OCI-LY7 (cell line): ENCODE results near the gene SLC43A2. TPM values are rescaled to one million over a fixed set of nuclear protein-coding genes. Genes with fewer than 3 reads are reported as not detected.
"Not testable (repeated sequence)": the region's sequence is repeated elsewhere in the genome, so short reads cannot be mapped to it uniquely, and the experiment has no call there.

Experiments used
- BruUV-seq: library from RNA; stranded (reverse); fragments of 400-500 nt; replicated peaks from 2 replicates; lab custom pipeline; 2021; lab: Mats Ljungman, UMichigan
- CTCF ChIA-PET: fragments of 300-600 bp; sonication (Branson Sonifier 250); formaldehyde crosslinking; loops from one replicate; lab custom pipeline; 2022; ENCODE audit warnings: antibody characterized with exemption; ENCODE audit not compliant: unreplicated experiment; lab: Charles Lee
- POLR2A ChIA-PET: fragments of 300-600 bp; sonication (Branson Sonifier 250); formaldehyde crosslinking; loops from one replicate; lab custom pipeline; 2022; ENCODE audit warnings: antibody characterized with exemption; lab: Charles Lee
- DNase-seq: peaks from one replicate; pipeline ENCODE4 v3.0.0-alpha.2; 2015; ENCODE audit warnings: low spot score
- H2AFZ ChIP-seq: fragments of 200-600 bp; sonication (generic), shearing (Covaris generic); 2 replicates; pipeline ENCODE4 v1.6.1; 2014; ENCODE audit warnings: mild to moderate bottlenecking, antibody characterized with exemption, low read length, moderate library complexity
- H3K27ac ChIP-seq: fragments of 200-600 bp; sonication (generic); 2 replicates; pipeline ENCODE4 v1.5.1; 2014; ENCODE audit warnings: mixed run types, low read depth, mild to moderate bottlenecking, moderate library complexity, low read length, inconsistent platforms; ENCODE audit not compliant: poor library complexity, severe bottlenecking
- H3K36me3 ChIP-seq: fragments of 200-600 bp; sonication (generic); 2 replicates; pipeline ENCODE4 v1.6.1; 2014; ENCODE audit warnings: mild to moderate bottlenecking, antibody characterized with exemption, low read length, moderate library complexity, mixed read lengths; ENCODE audit not compliant: insufficient read depth
- H3K4me1 ChIP-seq: fragments of 200-600 bp; sonication (generic); 2 replicates; pipeline ENCODE4 v1.5.1; 2014; ENCODE audit warnings: mild to moderate bottlenecking, low read length; ENCODE audit not compliant: insufficient read depth, poor library complexity, severe bottlenecking
- H3K4me2 ChIP-seq: fragments of 200-600 bp; sonication (generic); 2 replicates; pipeline ENCODE4 v1.6.1; 2014; ENCODE audit warnings: mild to moderate bottlenecking, low read length
- H3K4me3 ChIP-seq: fragments of 200-600 bp; sonication (generic); 2 replicates; pipeline ENCODE4 v1.5.1; 2014; ENCODE audit warnings: mild to moderate bottlenecking, low read depth, low read length; ENCODE audit not compliant: poor library complexity, severe bottlenecking
- H3K79me2 ChIP-seq: fragments of 200-600 bp; sonication (generic); 2 replicates; pipeline ENCODE4 v1.6.1; 2016; ENCODE audit warnings: low read depth, mild to moderate bottlenecking, low read length, moderate library complexity, mixed read lengths; ENCODE audit not compliant: insufficient read depth
- H3K9me2 ChIP-seq: fragments of 200-600 bp; sonication (generic); 2 replicates; pipeline ENCODE4 v1.6.1; 2016; ENCODE audit warnings: mild to moderate bottlenecking, low read length, mixed read lengths; ENCODE audit not compliant: insufficient read depth
- H3K9me3 ChIP-seq: fragments of 200-600 bp; sonication (generic); 2 replicates; pipeline ENCODE4 v1.6.1; 2014; ENCODE audit warnings: mild to moderate bottlenecking, mixed run types, low read length, mixed read lengths
- H4K20me1 ChIP-seq: fragments of 200-600 bp; sonication (generic); 2 replicates; pipeline ENCODE4 v1.6.1; 2014; ENCODE audit warnings: mild to moderate bottlenecking, antibody characterized with exemption, low read length, moderate library complexity, mixed read lengths; ENCODE audit not compliant: insufficient read depth
- CTCF ChIP-seq: fragments of 200-600 bp; sonication (generic); conservative IDR thresholded peaks from 2 replicates; pipeline ENCODE4 v1.5.1; 2014; ENCODE audit warnings: mild to moderate bottlenecking, antibody characterized with exemption, low read length, moderate library complexity, mixed read lengths
- EZH2phosphoT487 ChIP-seq: fragments of 200-600 bp; sonication (generic); IDR thresholded peaks from 2 replicates; pipeline ENCODE4 v1.6.1; 2018; ENCODE audit warnings: low read depth, borderline replicate concordance, mild to moderate bottlenecking, mixed run types, antibody characterized with exemption, low read length, moderate library complexity, mixed read lengths
- intact Hi-C: fragments of 100-400 bp; cut with micrococcal nuclease; formaldehyde crosslinking; loops from one replicate; pipeline ENCODE4 v1.10.0; 2022; ENCODE audit not compliant: unreplicated experiment
- total RNA-seq, 2 experiments: library from RNA; depleted of rRNA in 1 of 2; stranded (reverse); fragments of >200 nt in 1 of 2; shearing (Covaris generic) in 1 of 2; gene quantifications; 2 replicates each; pipeline ENCODE4 v1.2.3, GENCODE V29; 2014 to 2022

The SLC43A2 gene
- total RNA-seq, 2 experiments from 2014 or later, result 9.2 to 17.1 TPM

- peak; percentile 58 for DNase-seq
- Histone ChIP-seq H3K9me2 (no peaks in the 10 kb centered on the region), H3K9me3 (no peaks in the 10 kb centered on the region), H3K4me2 (no peak overlapping the region), H3K36me3 (peaks cover 68% of the 10 kb centered on the region), H4K20me1 (no peaks in the 10 kb centered on the region), H3K27ac (no peak overlapping the region), H3K79me2 (no peaks in the 10 kb centered on the region), H3K4me3 (no peak overlapping the region), H2AFZ (no peak overlapping the region), H3K4me1 (peaks cover 10% of the 10 kb centered on the region)
- intact Hi-C loops, result loop anchor here (5.0 kb wide), 1 partner anchor 256 kb away; the partner anchor contains the start of gene TRARG1
- ChIA-PET CTCF (interaction anchor here (0.6 to 1.4 kb wide), 4 partner anchors 17 to 170 kb away, joined by 3 to 5 read pairs (median 3); no protein-coding TSS in a partner anchor), POLR2A (interaction anchor here (0.6 to 1.2 kb wide), 3 partner anchors 21 to 233 kb away, joined by 3 to 5 read pairs (median 3); no protein-coding TSS in a partner anchor)
- no TSS peak for BruUV-seq
- TF ChIP-seq CTCF, result peak; percentile 76
- TF ChIP-seq EZH2phosphoT487, result no peak
Observed at GRCh38 chr17:1532836-1533602, 95.6 kb downstream of the SLC43A2 start.

GRCh38 chr17:1529863-1530262 is 98.8 kb downstream of the SLC43A2 start:
- no peaks in the 10 kb centered on the region for H3K9me3 ChIP-seq
- BruUV-seq, result no TSS peak
- no peak overlapping the region for H3K4me3 ChIP-seq
- no peaks in the 10 kb centered on the region for H3K9me2 ChIP-seq
- peaks cover 10% of the 10 kb centered on the region for H3K4me1 ChIP-seq
- no peak overlapping the region for H2AFZ ChIP-seq
- no peak for TF ChIP-seq CTCF
- TF ChIP-seq EZH2phosphoT487, result no peak
- H3K4me2 ChIP-seq, result no peak overlapping the region
- DNase-seq, result peak; percentile 23
- no peaks in the 10 kb centered on the region for H3K79me2 ChIP-seq
- no peak overlapping the region for H3K27ac ChIP-seq
- no peaks in the 10 kb centered on the region for H4K20me1 ChIP-seq
- H3K36me3 ChIP-seq, result peaks cover 66% of the 10 kb centered on the region
- ChIA-PET CTCF (no interaction called here), POLR2A (interaction anchor here (0.7 kb wide), 1 partner anchor 135 kb away, joined by 4 read pairs; no protein-coding TSS in a partner anchor)
- intact Hi-C loops, result loop anchor here (5.0 kb wide), 1 partner anchor 253 kb away; the partner anchor contains the start of gene TRARG1

GRCh38 chr17:1526876-1527275 is 101.8 kb downstream of the SLC43A2 start:
- intact Hi-C loops, BruUV-seq, H3K79me2 ChIP-seq, H2AFZ ChIP-seq, H3K4me2 ChIP-seq, CTCF ChIA-PET, DNase-seq, H3K4me3 ChIP-seq, H3K27ac ChIP-seq, H3K9me3 ChIP-seq, H3K9me2 ChIP-seq, POLR2A ChIA-PET, H4K20me1 ChIP-seq: not testable (repeated sequence)
- Histone ChIP-seq H3K36me3 (peaks cover 42% of the 10 kb centered on the region), H3K4me1 (peaks cover 10% of the 10 kb centered on the region)
